GDM1 (cell line): Measurements from ENCODE around the gene SLA2.
"Not testable (repeated sequence)": the region's sequence is repeated elsewhere in the genome, so short reads cannot be mapped to it uniquely, and the experiment has no call there.

Source experiments
- DNase-seq: peaks from one replicate; lab custom pipeline; 2025; lab: John Stamatoyannopoulos, UW

The SLA2 gene

DNA sequence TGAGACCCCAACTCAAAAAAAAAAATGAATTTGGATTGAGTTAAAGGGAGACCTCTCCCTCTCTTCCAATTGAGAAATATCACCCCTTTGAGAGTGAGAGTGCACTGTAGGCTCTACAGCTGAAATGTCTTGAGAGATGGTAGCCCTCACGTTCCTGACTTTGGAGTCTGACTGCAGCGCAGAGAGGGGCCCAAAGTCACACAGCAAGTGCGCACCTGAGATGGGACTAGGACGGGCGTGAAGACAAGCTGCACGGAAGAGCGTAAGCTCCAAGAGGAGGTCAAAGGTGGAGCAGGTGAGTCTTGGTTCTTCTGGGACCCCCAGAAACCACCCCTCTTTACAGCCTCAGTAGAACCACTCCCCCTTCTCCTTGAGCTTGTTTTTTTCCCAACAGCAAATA is 643 bp downstream of the SLA2 start:
- DNase-seq, result no peak

DNA sequence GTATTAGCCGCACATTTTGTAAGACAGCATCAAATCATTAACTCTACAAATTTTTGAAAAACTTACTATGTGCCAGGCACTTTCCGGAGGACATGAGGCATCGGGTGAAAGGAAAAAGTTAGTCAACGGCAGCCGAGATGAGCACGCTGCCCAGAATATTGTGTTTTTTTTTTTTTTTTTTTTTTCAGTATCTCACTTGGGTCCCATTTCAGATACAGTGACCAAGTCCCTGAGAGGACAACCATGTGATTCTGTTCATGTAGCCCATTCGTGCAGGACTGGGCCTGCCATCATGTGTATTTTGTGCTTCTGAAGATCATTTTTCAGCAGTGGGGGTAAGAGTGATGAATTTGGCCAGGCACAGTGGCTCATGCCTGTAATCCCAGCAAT is 1.3 kb downstream of the SLA2 start:
- DNase-seq, result no peak

DNA sequence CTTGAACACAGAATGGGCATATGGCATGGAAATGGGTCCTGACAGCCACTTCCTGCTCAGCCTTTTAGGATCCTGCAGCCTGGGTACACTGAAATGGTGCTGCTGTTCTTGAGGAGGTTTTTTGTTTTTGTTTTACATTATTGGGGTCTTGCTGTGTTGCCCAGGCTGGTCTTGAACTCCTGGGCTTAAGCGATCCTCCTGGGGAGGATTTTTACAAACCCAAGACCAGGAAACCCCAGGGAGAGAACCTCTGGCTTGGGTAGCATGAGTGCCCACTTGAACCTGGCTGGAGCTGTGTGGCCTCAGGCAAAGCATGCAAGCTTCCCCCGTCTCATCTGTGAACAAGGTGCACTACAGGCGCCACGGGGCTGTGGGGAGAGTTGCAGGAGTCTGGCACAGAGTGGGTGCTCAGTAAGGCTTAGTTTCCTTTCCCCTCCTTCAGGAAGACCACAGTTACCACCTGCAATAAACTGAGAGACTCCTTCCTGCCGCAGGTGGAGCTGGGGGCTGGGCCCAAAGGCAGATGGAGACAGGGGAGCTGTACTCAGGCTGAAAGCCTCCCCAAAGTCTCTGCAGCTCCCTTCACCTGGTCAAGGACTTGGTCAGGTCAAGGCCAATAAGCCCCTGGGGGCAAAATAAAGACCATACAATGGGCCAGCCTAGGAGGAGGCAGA is 1.8 kb downstream of the SLA2 start:
- DNase-seq, result no peak

DNA sequence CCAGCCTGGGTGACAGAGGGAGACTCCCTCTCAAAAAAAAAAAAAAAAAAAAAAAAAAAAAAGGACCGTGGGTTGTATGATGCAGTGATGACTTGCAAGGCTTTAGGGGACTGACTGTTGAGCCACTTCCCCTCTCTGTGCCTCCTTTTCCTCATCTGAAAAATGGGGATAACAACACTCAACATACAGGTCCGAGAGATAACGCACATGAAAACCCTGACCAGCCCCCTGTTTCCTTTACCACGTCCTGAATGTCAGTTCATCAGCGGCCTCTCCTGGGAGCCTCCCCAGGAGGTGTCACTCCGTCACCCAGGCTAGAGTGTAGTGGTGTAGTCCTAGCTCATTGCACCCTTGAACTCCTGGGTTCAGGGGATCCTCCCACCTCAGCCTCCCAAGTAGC is 3.9 kb downstream of the SLA2 start:
- peak; percentile 40 for DNase-seq

DNA sequence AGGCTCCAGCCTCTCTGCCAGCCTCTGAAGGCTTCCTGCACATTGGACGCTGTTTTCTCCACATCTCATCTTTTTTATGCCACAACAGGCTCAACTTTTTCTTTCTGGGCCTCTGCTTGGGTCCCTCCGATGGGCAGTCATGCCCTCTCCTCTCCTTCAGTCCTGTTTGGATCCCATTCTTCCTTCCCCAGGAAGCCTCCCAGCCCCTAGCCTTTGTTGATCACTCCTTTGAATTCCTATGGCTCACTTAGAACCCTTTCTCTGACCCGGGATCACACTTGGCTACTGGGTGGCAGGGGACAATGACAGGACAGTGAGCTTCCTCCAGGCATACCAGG is 4.5 kb downstream of the SLA2 start:
- no peak for DNase-seq

DNA sequence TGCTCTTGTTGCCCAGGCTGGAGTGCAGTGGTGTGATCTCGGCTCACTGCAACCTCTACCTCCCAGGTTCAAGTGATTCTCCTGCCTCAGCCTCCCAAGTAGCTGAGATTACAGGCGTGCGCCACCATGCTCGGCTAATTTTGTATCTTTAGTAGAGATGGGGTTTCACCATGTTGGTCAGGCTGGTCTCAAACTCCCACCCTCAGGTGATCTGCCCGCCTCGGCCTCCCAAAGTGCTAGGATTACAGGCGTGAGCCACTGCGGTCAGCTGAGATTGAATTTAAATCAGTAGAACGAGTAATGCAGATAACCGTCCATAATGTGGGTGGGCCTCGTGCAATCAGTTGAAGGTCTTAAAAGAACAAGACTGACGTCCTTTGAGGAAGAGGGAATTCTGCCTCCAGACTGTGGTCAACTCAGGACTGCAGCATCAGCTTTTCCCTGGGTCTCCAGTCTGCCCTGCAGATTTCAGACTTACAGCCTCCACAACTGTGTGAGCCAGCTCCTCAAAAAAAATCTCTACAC is 7.1 kb downstream of the SLA2 start:
- not testable (repeated sequence) for DNase-seq

DNA sequence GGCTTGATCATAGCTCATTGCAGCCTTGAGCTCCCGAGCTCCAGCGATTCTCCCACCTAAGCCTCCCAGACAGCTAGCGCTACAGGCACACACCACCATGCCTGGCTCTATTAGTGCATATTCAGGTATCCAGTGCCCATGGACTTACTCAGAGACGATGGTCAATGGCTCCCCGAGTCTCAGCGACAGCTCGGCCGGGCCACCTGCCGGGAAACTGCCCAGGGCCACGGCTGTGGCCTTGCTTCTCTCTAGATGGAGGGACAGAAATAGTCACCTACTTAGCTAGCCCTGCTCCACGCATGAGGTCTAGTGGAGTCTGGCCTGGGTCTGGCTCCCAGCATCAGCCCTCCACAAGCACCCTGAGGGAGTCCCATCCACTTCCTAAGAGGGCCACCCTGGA is 11.7 kb downstream of the SLA2 start:
- DNase-seq, result no peak

DNA sequence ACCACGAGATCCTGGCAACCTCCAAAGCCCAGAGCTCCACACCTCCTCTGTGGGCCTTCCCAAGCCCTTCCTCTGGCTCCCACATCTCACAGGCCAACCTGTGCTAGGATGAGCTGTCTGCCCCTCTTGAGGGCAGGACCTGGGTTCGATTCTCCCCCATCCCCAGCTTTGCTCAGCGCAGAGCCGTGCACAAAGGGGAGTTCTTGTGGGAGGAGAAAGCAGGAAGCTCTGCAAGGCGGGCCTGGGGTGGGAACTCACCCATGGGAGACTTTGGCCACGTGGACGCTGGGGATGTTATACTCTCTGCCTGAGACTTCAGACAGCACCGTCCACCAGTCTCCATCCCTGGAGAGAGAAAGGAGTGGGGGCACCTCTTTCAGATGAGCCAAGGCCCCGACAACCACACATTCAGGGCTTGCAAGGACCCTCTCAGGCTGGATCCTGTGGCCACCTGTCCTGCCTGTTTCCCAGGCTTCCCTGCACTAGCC is 12.7 kb downstream of the SLA2 start:
- DNase-seq, result no peak

DNA sequence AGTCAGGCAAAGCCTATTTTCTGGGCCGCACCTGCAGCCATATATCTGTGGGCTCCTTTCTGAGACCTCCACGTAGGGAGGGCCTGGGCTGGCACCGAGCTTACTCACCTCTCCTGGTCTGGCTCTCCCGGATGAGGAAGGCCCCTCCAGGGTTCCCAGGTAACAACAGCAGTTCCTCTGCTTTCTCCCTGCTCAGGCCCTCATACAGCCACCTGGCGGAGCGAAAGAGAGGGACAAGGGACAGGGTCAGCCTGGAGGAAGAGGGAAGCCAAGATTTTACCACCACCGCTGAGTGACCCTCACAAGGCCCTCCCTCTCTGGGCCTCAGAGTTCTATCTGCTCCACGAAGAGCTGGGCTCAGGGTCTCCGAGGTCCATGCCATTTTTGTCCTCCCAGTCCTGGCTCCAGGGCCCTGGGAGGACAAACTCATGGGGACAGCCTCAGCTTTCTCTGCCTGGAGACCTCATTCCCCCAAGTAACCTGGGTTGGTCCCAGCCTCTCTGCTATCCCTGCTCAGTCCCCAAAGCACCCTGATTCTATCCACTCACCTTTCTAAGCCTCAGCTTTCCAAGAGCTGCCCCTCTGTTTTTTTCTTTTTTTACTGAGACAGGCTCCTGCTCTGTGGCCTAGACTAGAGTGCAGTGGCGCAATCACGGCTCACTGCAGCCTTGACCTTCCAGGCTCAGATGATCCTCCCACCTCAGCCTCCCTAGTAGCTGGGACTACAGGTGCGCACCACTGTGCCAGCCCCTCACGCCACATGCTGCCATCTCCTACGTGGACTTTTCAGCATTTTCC is 13.3 kb downstream of the SLA2 start:
- DNase-seq, result no peak

DNA sequence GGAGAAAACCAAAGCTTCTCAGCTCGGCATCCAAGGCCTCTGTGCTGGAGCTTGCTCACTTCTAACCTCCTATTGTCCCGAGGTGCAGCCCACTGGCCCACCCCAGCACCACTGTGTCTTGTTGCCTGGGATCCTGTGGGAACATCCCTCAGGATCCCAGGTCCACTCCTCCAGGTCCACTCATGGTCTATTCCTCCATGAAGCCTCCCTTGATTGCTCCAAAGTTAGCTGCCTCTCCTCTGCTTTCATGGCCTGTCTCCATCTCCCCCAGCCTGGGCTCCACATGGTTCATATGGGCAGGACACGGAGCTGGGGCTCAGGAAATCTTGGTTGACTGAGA is 13.9 kb downstream of the SLA2 start:
- no peak for DNase-seq

DNA sequence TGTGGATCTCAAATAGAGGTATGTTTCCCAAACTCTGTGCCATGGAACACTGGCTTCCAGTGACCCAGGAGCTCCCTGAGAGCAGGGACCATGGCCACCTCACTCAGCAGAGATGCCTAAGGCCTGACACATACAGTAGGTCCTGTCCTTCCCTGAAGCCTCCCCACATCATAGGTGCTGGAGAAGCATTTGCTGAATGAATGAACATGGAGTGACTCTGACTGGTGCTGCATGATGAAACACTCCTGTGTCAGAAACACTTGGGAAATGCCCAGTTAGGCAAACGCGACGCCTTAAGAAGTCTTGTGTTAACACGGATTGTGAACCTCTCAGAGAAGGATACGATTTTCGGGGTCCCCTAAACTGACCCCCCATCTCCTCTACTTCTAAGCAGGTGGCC is 14.3 kb downstream of the SLA2 start:
- no peak for DNase-seq

DNA sequence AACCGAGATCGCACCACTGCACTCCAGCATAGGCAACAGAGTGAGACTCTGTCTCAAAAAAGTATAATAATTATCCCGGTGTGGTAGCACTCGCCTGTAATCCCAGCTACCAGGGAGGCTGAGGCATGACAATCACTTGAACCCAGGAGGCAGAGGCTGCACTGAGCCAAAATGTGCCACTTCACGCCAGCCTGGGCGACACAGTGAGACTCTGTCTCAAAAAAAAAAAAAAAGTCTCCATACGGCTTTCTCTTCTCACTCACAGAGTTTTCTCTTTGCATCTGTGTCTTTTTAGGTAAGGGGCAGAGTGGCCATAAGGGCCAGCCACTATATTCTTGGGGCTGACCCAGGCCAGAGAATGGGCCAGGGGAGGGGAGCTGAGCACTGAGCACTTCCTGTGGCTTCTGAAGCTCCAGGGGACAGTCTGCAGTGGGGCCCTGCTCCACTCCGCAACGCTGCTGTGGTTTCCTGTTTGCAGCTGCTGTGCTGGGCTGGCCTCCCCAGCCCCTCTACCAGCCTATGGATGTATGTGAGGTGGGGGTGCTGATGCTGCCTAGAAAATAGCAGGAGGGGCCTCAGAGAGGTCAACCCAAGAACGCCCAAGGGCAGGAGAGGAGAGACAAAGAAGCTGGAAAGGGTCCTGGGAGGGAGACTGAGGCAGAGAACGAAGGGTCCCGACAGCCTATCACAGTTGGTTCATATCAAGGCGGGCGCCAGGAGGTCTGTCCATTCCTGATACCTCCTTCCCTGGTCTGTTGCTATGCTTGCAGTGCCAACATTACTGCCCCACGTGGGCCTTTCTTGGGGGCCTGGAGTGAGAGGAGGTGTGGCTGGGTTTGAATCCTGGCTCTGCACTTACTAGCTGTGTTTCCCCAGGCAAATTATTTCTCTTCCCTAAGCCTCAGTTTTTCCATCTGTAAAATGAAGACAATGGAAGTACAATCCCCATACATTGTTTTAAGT is 16.0 kb downstream of the SLA2 start:
- DNase-seq, result peak; percentile 43

DNA sequence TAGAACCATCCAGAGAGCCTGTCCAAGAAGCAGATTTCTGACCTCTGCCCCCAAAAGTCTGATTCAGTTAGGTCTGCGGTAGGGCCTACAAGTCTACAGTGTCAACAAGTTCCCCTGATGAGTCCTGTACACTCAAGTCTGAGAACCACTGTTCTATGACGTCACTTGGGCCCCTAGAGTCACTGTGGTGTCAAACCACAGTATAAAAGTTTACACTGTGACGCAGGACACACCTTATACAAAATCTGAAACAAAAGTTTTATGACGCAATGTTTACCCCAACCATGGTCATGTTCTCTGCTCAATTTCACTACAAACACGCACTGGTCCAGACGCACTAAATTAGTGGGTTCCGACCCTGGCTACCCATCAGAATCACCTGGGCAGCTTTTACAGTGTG is 17.9 kb downstream of the SLA2 start:
- no peak for DNase-seq

DNA sequence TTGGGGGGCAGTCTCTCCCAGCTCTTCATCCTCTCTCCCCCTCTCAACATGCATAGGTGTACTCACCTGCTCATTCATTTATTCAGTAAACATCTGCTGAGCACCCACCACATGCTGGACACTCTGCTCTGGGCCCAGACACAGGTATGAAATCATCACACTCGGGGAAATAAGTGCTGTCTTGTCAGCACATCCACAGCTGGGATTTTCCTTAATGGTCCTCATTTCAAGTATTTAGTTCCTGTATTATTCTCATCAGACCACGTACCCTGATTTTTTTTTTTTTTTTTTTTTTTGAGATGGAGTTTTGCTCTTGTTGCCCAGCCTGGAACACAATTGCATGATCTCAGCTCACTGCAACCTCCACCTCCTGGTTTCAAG is 21.1 kb downstream of the SLA2 start:
- DNase-seq, result no peak

DNA sequence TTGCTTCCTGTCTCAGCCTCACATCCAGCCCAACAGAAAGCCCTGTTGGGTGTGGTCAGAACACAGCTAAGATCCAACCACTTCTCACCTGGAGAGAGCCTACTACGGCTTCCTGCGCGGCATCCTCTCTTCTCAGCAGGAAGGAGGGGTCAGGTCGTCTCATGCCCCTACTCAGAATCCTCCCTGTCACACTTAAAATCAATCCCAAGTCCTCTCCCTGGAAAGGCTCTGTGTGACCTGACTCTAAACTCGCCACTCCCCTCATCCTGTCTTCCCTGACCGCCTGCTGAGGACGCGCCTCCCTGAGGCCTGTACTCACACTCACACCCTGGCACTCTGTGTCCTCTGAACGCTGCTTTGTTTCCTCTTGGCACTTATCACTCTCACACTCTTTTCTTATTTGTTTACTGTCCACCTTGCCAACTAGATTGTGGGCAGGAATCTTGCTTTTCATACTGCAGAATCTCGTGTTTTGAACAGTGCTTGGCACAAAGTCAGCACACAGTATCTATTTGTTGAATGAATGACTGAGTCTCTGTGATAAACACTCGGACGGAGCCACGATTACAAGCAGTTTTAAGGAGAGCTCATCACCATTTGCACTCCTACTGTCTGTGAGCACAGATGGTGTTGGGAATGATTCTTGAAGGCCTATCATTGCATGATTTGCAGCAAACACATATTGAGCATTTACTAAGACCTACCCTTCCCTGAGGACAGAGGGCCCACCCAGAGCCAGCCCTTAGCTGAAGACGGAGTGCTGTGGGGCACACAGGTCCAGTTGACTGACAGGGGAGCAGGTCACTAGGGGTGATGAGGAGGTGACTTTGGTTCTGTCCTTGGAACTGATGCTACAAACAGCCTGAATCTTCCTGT is 21.7 kb downstream of the SLA2 start:
- no peak for DNase-seq

DNA sequence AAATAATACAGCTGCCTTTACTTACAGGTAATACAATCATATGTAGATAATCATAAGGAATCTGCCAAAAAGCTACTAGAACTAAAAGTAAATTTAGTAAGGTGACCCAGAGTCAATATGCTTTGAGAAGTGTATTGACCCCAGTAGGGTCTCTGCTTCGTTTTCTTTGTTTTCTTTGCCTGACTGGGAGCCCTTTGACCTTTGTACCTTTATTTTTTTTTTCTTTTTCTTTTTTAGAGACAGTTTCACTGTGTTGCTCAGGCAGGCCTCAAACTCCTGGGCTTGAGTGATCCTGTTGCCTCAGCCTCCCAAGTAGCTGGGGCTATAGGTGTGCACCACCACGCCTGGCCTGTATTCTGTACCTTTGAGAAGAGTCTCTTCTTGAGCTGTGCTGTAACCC is 22.6 kb downstream of the SLA2 start:
- no peak for DNase-seq

DNA sequence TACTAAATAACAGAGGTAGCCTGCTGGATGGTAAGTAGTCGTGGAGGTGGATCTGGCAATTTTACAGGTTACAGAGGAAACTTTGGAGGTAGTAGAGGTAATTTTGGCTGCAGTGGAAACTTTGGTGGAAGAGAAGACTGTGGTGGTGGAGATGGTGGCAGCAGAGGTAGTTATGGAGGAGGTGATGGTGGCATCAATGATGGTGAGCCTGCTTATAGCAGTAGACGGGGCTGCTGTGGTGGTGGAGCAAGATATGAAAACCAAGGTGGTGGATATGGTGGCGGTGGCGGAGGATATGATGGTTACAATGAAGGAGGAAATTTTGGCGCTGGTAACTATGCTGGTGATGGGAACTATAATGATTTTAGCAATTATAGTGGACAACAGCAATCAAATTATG is 25.1 kb downstream of the SLA2 start:
- no peak for DNase-seq

DNA sequence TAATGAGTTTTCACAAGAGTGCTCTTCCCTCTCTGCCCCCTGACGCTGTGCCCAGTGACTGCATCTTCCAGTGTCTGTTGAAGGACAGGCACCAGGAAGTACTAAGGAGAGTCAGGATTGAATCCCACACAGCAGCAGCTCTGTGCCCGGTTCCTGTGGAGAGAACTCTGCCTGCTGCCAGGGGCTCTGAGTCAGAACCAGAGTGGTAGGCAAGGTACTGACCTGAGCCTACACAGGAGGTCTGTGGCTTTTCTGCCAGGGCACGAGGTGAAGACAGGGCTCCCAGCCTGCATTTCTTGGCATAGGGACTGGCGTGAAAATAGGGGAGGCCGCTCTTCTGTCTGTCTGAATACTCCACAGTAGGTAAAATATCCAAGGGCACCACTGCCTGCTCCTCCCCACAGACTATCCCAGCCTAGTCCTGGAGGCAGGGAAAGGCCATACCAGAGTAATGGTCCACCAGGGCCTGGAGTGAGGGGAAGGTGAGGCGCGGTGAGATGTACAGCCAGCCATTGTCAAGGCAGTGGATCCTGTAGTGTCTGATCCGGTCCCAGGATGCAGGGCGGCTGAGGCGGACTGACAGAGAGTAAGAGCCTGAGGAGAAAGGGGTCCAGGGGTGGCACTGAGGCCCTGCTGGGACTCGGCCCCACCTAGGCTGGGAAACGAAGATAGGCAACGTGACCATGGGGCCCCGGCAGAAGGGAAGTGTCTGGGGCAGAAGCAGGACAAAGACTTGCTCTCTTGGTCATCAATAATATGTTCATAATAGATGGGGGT is 31.0 kb downstream of the SLA2 start:
- no peak for DNase-seq

DNA sequence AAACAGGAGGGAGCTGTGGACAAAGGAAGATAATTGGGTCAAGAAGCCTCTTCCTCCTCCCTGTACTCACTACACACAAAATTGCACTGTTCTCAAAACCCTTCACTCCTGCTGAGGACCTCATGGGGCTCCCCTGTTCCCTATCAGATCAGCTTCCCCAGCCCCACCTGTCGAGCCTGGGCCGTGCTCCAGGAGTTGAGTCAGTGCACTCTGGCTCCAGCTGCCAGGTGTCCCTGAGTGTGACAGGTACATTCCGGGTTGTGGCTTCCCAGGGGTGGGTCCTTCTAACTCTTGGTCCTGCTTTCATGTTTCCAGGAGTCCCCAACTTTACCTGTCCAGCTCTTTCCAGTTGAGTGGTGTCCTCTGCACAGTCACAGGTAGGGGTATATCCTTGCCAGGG is 32.0 kb downstream of the SLA2 start:
- no peak for DNase-seq

DNA sequence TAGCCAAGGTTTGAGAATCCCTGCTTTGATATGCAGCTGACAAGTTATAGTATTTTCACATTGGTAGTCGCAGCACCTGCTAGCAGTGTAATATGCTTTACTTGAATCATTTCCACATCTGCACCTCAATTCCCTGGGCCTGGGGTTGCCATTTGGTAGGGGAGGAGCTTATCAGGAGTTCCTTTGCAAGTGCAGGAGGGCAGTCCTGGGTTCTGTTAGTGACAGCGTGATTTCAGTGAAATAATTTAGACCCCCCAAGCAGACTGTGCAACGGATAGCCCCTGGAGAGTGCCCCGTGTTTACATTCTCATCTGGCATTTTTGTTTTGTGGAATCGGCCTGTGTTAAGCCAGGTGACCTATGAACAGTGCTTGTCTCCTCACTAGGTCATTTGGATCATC is 34.4 kb downstream of the SLA2 start:
- DNase-seq, result no peak

DNA sequence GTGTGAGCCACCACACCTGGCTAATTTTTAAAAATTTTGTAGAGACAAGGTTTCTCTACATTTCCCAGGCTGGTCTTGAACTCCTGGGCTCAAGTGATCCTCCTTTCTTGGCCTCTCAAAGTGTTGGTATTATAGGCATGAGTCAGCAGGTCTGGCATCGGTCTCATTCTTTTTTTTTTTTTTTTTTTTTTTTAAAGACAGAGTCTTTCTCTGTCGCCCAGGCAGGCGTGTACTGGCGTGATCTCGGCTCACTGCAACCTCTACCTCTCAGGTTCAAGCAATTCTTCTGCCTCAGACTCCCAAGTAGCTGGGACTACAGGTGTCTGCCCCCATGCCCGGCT is 37.6 kb downstream of the SLA2 start:
- not testable (repeated sequence) for DNase-seq
